SKM-1 (cell line): ENCODE measurements around the gene RBPJ.
"Not testable (repeated sequence)": the region's sequence is repeated elsewhere in the genome, so short reads cannot be mapped to it uniquely, and the experiment has no call there.

ENCODE experiments used
- DNase-seq: peaks from one replicate; lab custom pipeline; 2025; ENCODE audit not compliant: unreplicated experiment; lab: John Stamatoyannopoulos, UW

The RBPJ gene

GRCh38 chr4:26369132-26369531, 48.3 kb downstream of the RBPJ start:
- DNase-seq, result no peak

DNA sequence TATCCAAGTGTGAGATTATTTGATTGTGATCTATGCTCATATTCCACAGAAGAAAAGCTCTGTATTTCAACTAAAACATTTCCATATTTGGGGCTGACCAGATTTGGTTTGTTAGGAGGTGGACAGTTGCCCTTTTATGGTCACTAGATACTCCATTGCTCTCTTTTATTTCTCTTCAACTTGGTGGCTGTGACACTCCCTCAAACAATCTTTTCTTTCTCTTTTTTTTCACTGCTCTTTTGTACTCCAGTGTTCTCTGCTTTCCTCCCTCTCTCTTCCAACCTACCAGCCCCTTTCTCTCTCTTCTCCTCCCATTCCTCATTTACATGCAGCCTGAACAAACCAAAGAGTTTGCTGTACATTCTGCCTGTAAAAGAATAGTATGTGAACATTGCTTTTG, 48.8 kb downstream of the RBPJ start:
- no peak for DNase-seq

- no peak for DNase-seq
Observed at GRCh38 chr4:26372076-26372475, 51.3 kb downstream of the RBPJ start.

- no peak for DNase-seq
Observed at GRCh38 chr4:26372525-26373172, 51.8 kb downstream of the RBPJ start.

GRCh38 chr4:26375551-26375950, 54.7 kb downstream of the RBPJ start:
- no peak for DNase-seq

- DNase-seq, result peak; percentile 38
Observed at GRCh38 chr4:26377328-26378311, 56.8 kb downstream of the RBPJ start.

- DNase-seq, result no peak
Observed at GRCh38 chr4:26379837-26380236, 59.0 kb downstream of the RBPJ start.

- no peak for DNase-seq
Observed at GRCh38 chr4:26380740-26381139, 59.9 kb downstream of the RBPJ start.

- no peak for DNase-seq
Observed at GRCh38 chr4:26384380-26385057, 63.7 kb downstream of the RBPJ start.

GRCh38 chr4:26385690-26386089, 64.9 kb downstream of the RBPJ start:
- DNase-seq, result no peak

- DNase-seq, result no peak
Observed at GRCh38 chr4:26386386-26386785, 65.6 kb downstream of the RBPJ start.

- DNase-seq, result no peak
Observed at GRCh38 chr4:26388671-26389070, 67.9 kb downstream of the RBPJ start.

DNA sequence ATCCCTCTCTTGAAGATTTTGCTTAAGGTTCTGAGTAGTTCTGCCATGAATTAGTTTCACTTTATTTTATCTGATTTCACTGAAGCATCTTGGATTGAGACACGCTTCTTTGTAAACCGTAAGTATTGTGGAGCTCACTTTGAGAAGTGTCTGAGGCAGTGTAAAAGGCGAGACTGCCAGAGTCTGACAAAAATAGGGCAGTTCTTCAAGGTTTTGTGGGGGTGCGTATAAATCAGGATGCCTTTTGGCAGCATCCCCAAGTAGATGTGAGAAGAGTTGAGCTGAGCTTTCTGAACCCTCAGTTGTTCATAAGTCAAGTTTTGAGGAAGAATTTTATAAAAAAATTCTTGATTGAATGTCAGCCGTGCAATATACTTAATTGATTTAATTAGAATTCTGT, 76.3 kb downstream of the RBPJ start:
- no peak for DNase-seq

- no peak for DNase-seq
Observed at GRCh38 chr4:26400132-26400531, 79.3 kb downstream of the RBPJ start.

- DNase-seq, result not testable (repeated sequence)
Observed at GRCh38 chr4:26402017-26402416, 81.2 kb downstream of the RBPJ start.

- no peak for DNase-seq
Observed at GRCh38 chr4:26402458-26402857, 81.6 kb downstream of the RBPJ start.

- DNase-seq, result no peak
Observed at GRCh38 chr4:26404743-26405206, 84.0 kb downstream of the RBPJ start.

- DNase-seq, result peak; percentile 38
Observed at GRCh38 chr4:26406346-26406975, 85.6 kb downstream of the RBPJ start.

DNA sequence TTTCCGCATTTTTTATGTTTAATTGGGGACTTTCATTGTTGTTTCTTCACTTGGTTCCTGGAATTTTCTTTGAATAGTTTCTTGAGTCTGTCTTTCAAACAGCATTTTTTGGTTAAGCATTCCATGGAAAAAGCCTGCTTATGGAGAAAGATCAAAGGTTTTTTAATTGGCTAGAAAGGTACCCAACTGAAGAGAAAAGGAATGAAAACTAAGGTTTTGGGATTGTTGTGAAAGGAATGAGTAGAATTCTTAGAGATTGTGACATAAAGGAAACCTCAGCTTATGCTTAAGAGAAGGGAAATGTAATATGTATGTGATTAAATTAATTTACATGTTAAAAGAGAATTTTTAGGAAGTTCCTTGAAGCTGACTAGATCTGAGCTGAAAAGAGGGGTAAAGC, 86.7 kb downstream of the RBPJ start:
- no peak for DNase-seq

DNA sequence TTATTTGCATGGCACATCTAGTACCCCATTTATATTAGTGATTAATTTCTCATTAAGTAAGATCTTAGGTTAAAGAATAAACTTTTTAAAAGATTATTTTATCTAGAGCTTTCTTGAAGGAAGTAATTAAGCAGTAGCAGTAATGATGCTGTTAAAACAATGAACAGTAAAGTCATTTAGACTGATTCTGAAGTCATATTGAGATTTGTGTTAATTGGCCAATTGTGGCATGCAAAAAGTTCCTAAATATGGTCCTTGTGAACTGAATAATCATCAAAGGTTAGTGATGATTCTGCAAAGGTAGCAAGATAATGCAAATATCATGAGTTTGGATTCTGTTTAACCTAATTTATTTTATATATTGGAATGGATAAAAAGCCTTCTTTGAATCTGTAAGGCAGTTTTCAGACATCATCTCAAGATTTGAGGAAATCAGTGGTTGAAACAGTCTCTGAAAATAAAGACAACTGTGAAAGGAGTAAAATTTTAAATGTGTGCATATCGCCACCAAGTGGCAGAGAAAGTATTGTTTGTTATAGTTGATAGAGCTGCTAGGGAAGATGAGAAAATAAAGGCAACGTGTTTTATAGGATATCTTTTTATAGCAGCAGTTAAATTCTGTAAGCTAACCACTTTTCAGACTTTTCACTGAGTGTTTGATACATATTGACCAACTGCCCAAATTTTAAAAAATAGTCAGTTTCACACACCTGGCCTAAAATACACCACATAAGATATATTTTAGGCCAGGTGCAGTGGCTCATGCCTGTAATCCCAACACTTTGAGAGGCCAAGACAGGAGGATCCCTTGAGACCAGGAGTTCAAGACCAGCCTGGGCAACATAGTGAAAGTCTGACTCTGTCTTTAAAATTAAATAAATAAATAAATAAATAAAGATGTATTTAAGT, 89.8 kb downstream of the RBPJ start:
- DNase-seq, result peak; percentile 68
